Gastrocnemius medialis (tissue), 4 donors: ENCODE results near the gene ZNF263.

Experiments used
- CTCF ChIP-seq, 5 experiments: fragments of 450-650 bp in 3 of 5; fragments of 200-600 bp in 2 of 5; sonication (generic) in 2 of 5; IDR thresholded peaks in 4 of 5; conservative IDR thresholded peaks in 1 of 5; 1 replicate in 4 of 5; 2 replicates in 1 of 5; pipeline ENCODE4 v1.5.1; 2016 to 2019; ENCODE audit warnings: antibody characterized with exemption in 5 of 5, mild to moderate bottlenecking in 3 of 5, moderate library complexity in 3 of 5
- POLR2A ChIP-seq, 2 donors: fragments of 450-650 bp; IDR thresholded peaks; one replicate each; pipeline ENCODE4 v1.6.1; 2017; ENCODE audit warnings: antibody characterized with exemption in 2 of 2, mild to moderate bottlenecking in 2 of 2, moderate library complexity in 2 of 2

- TF ChIP-seq CTCF (IDR thresholded peaks at IDR 0.05 in 4 of 5, conservative IDR thresholded peaks at IDR 0.05 in 1 of 5) (no peak), POLR2A (IDR thresholded peaks at IDR 0.05) (no peak)
Observed at GRCh38 chr16:3295209-3295608, 11.9 kb downstream of the ZNF263 start.
